Keratinocyte (primary cell): Measurements from ENCODE around the gene MRC2.
A peak's percentile ranks its signal among the peaks of the same experiment; 100 is the strongest.

Experiments used
- EZH2 ChIP-seq: IDR thresholded peaks from one replicate; pipeline ENCODE4 v1.6.1; 2012; ENCODE audit warnings: inconsistent platforms, mild to moderate bottlenecking, low read length, moderate library complexity
- TF ChIP-seq, protein P1 (sequence below), 3 experiments: IDR thresholded peaks in 1 of 3; conservative IDR thresholded peaks in 1 of 3; optimal IDR thresholded peaks in 1 of 3; 2 replicates in 2 of 3; 3 replicates in 1 of 3; pipeline versions ENCODE3 to v1.5.1; 2011; ENCODE audit warnings: low read length in 3 of 3, mild to moderate bottlenecking in 3 of 3, moderate library complexity in 2 of 3, control low read depth in 1 of 3, inconsistent platforms in 1 of 3; ENCODE audit not compliant: insufficient read depth in 2 of 3; ENCODE audit errors: extremely low read depth in 1 of 3

DNA sequence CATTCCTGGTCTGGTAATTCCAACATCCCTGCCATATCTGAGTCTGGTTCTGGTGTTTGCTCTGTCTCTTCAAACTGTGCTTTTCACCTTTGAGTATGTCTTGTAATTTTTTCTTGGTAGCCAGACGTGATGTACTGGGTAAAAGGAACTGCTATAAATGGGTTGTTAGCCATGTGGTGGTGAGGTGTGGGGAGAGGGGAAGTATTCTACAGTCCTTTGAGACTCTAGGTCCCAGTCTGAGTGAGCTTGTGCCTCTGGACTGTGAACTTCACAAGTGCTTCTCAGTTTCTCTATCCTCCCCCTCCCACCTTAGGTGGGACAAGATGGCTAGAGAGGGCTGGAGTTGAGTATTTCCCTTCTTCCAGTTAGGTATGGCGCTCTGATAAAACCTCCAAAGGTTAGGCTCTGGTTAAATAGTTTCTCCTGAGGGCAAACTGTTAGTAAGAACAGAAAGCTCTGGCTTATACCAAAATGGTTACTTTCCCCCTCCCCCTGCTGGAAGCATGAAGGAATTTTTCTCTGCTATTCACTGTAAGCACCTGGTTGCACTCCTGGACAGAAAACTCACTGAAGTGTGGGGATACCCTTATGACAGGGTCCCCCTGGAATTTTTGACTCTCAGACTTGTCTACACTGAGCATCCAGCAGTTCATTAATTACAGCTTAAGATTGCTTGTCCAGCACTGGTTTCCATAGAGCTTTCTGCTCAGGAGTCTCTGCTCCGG lies 92.8 kb downstream of the MRC2 start:
- TF ChIP-seq, protein P1, sequence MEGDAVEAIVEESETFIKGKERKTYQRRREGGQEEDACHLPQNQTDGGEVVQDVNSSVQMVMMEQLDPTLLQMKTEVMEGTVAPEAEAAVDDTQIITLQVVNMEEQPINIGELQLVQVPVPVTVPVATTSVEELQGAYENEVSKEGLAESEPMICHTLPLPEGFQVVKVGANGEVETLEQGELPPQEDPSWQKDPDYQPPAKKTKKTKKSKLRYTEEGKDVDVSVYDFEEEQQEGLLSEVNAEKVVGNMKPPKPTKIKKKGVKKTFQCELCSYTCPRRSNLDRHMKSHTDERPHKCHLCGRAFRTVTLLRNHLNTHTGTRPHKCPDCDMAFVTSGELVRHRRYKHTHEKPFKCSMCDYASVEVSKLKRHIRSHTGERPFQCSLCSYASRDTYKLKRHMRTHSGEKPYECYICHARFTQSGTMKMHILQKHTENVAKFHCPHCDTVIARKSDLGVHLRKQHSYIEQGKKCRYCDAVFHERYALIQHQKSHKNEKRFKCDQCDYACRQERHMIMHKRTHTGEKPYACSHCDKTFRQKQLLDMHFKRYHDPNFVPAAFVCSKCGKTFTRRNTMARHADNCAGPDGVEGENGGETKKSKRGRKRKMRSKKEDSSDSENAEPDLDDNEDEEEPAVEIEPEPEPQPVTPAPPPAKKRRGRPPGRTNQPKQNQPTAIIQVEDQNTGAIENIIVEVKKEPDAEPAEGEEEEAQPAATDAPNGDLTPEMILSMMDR (optimal IDR thresholded peaks at IDR 0.05 in 1 of 3, IDR thresholded peaks at IDR 0.05 in 1 of 3, conservative IDR thresholded peaks at IDR 0.05 in 1 of 3; ENCODE audit: extremely low read depth in 1 of 3, insufficient read depth in 2 of 3, low read length in 3 of 3) = peak; percentile 32 to 49 (median 37)
- no peak for TF ChIP-seq EZH2
